Neuron (in vitro differentiated cells): ENCODE data around the gene EPN3.

Experiments
- H2AFZ ChIP-seq: one replicate; pipeline ENCODE4 v1.6.1; 2013; ENCODE audit warnings: low read depth, mild to moderate bottlenecking, inconsistent platforms, low read length, moderate library complexity
- H3K27me3 ChIP-seq: one replicate; pipeline ENCODE4 v1.6.1; 2013; ENCODE audit warnings: low read length; ENCODE audit not compliant: insufficient read depth
- H3K36me3 ChIP-seq: one replicate; pipeline ENCODE4 v1.6.1; 2013; ENCODE audit warnings: low read length; ENCODE audit not compliant: insufficient read depth
- H3K4me1 ChIP-seq: one replicate; pipeline ENCODE4 v1.6.1; 2013; ENCODE audit warnings: low read length; ENCODE audit not compliant: insufficient read depth
- H3K4me3 ChIP-seq: 2 replicates; pipeline ENCODE4 v1.5.1; 2013; ENCODE audit warnings: mild to moderate bottlenecking, low read length, moderate library complexity
- H3K9me3 ChIP-seq: one replicate; pipeline ENCODE4 v1.6.1; 2013; ENCODE audit warnings: low read length

The EPN3 gene

DNA sequence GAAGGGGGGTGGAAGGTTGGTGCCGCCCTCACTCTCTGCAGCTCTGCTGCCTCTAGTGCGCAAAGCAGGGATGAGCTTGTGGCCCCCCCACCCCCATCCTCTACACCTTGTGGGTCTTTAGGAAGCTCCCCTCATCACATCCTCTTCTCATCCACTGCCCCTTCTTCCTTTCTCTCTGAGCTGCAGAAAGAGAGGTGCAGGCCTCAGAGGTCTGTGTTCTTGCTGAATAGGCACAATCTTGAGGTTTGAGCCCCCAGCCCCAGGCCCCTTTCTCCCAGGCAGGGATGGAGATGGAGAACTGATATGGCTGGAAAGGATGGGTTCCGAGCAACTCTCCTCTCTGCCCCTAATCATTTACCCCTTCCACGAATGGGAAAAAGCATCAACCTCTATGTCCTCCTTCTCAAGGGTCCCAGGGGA lies 30.6 kb downstream of the EPN3 start:
- Histone ChIP-seq H3K4me1 (peaks cover 69% of the 10 kb centered on the region), H2AFZ (no peak overlapping the region), H3K36me3 (no peaks in the 10 kb centered on the region), H3K9me3 (no peaks in the 10 kb centered on the region), H3K27me3 (peaks cover 42% of the 10 kb centered on the region), H3K4me3 (no peak overlapping the region)

- no peak overlapping the region for H3K4me3 ChIP-seq
- no peak overlapping the region for H2AFZ ChIP-seq
- peaks cover 25% of the 10 kb centered on the region for H3K27me3 ChIP-seq
- peaks cover 56% of the 10 kb centered on the region for H3K4me1 ChIP-seq
- no peaks in the 10 kb centered on the region for H3K36me3 ChIP-seq
- no peaks in the 10 kb centered on the region for H3K9me3 ChIP-seq
Observed at GRCh38 chr17:50564916-50565315, 32.4 kb downstream of the EPN3 start.

- no peak overlapping the region for H3K4me3 ChIP-seq
- no peak overlapping the region for H2AFZ ChIP-seq
- H3K27me3 ChIP-seq, result peaks cover 24% of the 10 kb centered on the region
- peaks cover 57% of the 10 kb centered on the region for H3K4me1 ChIP-seq
- H3K36me3 ChIP-seq, result no peaks in the 10 kb centered on the region
- no peaks in the 10 kb centered on the region for H3K9me3 ChIP-seq
Observed at GRCh38 chr17:50565402-50566350, 33.1 kb downstream of the EPN3 start.

DNA sequence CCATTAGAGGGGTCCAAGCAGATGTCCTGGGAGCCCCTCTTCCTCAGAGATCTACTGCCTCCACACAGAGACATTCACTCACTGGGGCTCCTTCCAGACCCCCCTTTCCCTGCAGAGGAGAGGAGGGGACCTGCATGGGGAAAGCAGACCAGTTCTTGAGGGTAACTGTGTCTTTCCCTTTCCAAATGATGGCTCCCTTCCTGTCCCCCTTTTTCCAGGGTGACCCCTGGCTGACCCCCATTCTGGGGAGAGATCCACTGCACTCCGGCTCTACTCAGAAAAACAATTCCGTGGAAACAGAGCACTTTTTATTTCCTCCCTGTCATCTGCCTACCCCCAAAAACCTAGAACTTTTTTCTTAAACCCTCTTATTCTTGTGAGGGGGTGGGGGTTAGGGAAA lies 34.4 kb downstream of the EPN3 start:
- H3K4me1 ChIP-seq, result peaks cover 54% of the 10 kb centered on the region
- H2AFZ ChIP-seq, result no peak overlapping the region
- peaks cover 21% of the 10 kb centered on the region for H3K27me3 ChIP-seq
- no peak overlapping the region for H3K4me3 ChIP-seq
- no peaks in the 10 kb centered on the region for H3K36me3 ChIP-seq
- no peaks in the 10 kb centered on the region for H3K9me3 ChIP-seq

- H3K27me3 ChIP-seq, result peaks cover 5% of the 10 kb centered on the region
- H3K36me3 ChIP-seq, result no peaks in the 10 kb centered on the region
- H3K4me3 ChIP-seq, result no peak overlapping the region
- H3K4me1 ChIP-seq, result peaks cover 40% of the 10 kb centered on the region
- no peaks in the 10 kb centered on the region for H3K9me3 ChIP-seq
- no peak overlapping the region for H2AFZ ChIP-seq
Observed at GRCh38 chr17:50568659-50569058, 36.1 kb downstream of the EPN3 start.

DNA sequence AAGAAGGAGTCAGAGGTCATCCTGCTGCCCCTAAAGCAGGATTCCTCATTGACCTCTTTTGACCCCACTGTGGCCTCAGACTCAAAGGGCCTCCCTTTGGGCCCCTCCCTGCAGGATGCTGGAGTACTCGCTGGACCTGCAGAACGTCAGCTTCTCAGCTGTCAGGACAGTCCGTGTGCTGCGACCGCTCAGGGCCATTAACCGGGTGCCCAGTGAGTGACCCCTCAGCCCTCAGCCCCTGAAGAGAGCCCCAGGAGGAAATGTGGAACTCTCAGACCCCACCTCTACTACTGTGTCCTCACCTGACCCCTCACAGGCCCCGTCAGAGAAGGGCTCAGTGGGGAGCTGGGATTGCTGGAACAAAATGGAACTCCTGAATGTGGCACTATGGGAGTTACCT lies 37.1 kb downstream of the EPN3 start:
- Histone ChIP-seq H3K4me1 (peaks cover 31% of the 10 kb centered on the region), H3K9me3 (no peaks in the 10 kb centered on the region), H2AFZ (no peak overlapping the region), H3K36me3 (no peaks in the 10 kb centered on the region), H3K27me3 (no peaks in the 10 kb centered on the region), H3K4me3 (no peak overlapping the region)

DNA sequence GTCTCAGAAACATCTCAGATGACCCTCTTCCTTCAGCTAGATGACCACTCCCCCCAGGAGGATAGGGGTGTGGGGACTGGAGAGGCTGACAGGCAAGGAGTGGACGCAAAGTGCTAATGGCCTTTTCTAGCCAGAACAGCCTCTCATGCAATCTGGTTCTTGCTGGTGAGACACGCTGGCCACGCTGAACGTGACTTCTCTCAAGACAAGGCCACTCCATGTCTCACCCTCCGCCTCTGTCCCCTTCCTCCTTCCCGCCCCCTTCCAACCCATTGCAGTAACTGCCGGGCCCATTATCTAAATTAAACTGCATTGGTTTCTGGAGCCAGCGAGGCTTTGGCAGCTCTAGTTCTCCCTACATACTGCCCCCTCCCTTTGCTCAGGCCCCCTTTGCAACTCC lies 37.5 kb downstream of the EPN3 start:
- Histone ChIP-seq H3K4me1 (peaks cover 28% of the 10 kb centered on the region), H3K9me3 (no peaks in the 10 kb centered on the region), H3K27me3 (no peaks in the 10 kb centered on the region), H2AFZ (no peak overlapping the region), H3K36me3 (no peaks in the 10 kb centered on the region), H3K4me3 (no peak overlapping the region)

GRCh38 chr17:50570528-50570927 lies 38.0 kb downstream of the EPN3 start:
- H2AFZ ChIP-seq, result no peak overlapping the region
- H3K4me3 ChIP-seq, result no peak overlapping the region

DNA sequence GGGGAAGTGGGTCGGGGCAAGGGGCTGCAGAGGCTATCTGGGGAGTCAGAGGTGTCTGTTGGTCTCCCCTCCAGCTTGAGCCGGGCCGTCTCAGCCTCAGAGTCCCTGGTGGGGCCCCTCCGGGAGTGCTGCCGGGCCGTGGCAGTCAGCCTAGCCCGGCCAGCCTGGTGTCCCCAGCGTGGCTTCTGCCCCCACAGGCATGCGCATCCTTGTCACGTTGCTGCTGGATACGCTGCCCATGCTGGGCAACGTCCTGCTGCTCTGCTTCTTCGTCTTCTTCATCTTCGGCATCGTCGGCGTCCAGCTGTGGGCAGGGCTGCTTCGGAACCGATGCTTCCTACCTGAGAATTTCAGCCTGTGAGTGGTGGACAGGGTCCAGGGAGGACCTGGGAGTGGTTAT lies 39.1 kb downstream of the EPN3 start:
- H2AFZ ChIP-seq, result no peak overlapping the region
- no peaks in the 10 kb centered on the region for H3K27me3 ChIP-seq
- peaks cover 11% of the 10 kb centered on the region for H3K4me1 ChIP-seq
- H3K36me3 ChIP-seq, result no peaks in the 10 kb centered on the region
- H3K4me3 ChIP-seq, result no peak overlapping the region
- H3K9me3 ChIP-seq, result no peaks in the 10 kb centered on the region

More at GRCh38 chr17:50570528-50570927, 38.0 kb downstream of the EPN3 start:
- Histone ChIP-seq H3K27me3 (no peaks in the 10 kb centered on the region), H3K4me1 (peaks cover 23% of the 10 kb centered on the region), H3K9me3 (no peaks in the 10 kb centered on the region), H3K36me3 (no peaks in the 10 kb centered on the region)

GRCh38 chr17:50572541-50572940 lies 40.0 kb downstream of the EPN3 start:
- H2AFZ ChIP-seq, result no peak overlapping the region
- H3K36me3 ChIP-seq, result no peaks in the 10 kb centered on the region
- no peak overlapping the region for H3K4me3 ChIP-seq
- no peaks in the 10 kb centered on the region for H3K27me3 ChIP-seq
- H3K4me1 ChIP-seq, result peaks cover 9% of the 10 kb centered on the region
- no peaks in the 10 kb centered on the region for H3K9me3 ChIP-seq

DNA sequence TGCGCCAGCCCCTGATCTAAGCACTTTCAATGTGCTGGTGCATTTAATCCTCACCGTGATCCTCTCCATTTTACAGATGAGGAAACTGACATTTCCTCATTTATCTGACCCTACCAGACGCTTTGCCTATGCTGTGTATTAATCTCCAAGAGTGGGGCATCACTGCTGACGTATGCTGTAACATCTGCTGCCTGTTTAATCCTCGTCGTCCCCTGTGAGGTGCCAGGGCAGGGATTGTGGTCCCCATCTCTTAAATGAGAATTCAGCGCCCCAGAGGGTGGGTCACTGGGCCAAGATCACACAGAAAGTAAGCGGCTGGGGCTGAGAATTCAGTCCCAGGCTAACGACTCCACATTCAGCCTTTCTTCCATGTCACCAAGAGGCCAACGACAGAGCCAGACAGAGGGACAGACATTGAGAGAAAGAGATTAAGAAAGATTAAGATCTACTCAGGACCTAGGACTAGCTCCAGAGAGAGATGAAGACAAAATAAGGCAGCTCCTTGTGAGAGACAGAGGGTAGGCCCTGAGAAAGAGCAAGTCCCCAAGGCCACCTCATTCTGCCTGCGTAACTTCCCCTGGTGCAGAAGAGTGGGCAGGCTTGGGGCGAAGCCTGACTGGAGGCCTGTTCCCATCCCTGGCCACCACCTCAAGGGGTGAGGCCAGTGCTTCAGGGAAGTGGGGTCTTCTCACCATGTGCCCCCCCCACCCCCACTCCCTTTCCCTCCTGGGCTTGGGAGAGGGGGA lies 41.5 kb downstream of the EPN3 start:
- Histone ChIP-seq H3K36me3 (no peaks in the 10 kb centered on the region), H3K27me3 (no peaks in the 10 kb centered on the region), H2AFZ (no peak overlapping the region), H3K4me3 (no peak overlapping the region), H3K4me1 (peaks cover 9% of the 10 kb centered on the region), H3K9me3 (no peaks in the 10 kb centered on the region)

DNA sequence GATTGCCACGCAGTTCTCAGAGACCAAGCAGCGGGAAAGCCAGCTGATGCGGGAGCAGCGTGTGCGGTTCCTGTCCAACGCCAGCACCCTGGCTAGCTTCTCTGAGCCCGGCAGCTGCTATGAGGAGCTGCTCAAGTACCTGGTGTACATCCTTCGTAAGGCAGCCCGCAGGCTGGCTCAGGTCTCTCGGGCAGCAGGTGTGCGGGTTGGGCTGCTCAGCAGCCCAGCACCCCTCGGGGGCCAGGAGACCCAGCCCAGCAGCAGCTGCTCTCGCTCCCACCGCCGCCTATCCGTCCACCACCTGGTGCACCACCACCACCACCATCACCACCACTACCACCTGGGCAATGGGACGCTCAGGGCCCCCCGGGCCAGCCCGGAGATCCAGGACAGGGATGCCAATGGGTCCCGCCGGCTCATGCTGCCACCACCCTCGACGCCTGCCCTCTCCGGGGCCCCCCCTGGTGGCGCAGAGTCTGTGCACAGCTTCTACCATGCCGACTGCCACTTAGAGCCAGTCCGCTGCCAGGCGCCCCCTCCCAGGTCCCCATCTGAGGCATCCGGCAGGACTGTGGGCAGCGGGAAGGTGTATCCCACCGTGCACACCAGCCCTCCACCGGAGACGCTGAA lies 43.2 kb downstream of the EPN3 start:
- no peaks in the 10 kb centered on the region for H3K27me3 ChIP-seq
- H3K4me1 ChIP-seq, result no peaks in the 10 kb centered on the region
- no peaks in the 10 kb centered on the region for H3K36me3 ChIP-seq
- H3K4me3 ChIP-seq, result no peak overlapping the region
- H2AFZ ChIP-seq, result no peak overlapping the region
- H3K9me3 ChIP-seq, result no peaks in the 10 kb centered on the region

GRCh38 chr17:50576864-50577263 lies 44.3 kb downstream of the EPN3 start:
- Histone ChIP-seq H2AFZ (no peak overlapping the region), H3K27me3 (no peaks in the 10 kb centered on the region), H3K9me3 (no peaks in the 10 kb centered on the region), H3K4me1 (no peaks in the 10 kb centered on the region), H3K36me3 (no peaks in the 10 kb centered on the region), H3K4me3 (no peak overlapping the region)
